Measurements from ENCODE around the gene ADGRD1. TPM values are rescaled to one million over a fixed set of nuclear protein-coding genes. Genes with fewer than 3 reads are reported as not detected.

The ADGRD1 gene
- total RNA-seq, 1 experiment from 2014 or later, result 0.77 TPM

DNA sequence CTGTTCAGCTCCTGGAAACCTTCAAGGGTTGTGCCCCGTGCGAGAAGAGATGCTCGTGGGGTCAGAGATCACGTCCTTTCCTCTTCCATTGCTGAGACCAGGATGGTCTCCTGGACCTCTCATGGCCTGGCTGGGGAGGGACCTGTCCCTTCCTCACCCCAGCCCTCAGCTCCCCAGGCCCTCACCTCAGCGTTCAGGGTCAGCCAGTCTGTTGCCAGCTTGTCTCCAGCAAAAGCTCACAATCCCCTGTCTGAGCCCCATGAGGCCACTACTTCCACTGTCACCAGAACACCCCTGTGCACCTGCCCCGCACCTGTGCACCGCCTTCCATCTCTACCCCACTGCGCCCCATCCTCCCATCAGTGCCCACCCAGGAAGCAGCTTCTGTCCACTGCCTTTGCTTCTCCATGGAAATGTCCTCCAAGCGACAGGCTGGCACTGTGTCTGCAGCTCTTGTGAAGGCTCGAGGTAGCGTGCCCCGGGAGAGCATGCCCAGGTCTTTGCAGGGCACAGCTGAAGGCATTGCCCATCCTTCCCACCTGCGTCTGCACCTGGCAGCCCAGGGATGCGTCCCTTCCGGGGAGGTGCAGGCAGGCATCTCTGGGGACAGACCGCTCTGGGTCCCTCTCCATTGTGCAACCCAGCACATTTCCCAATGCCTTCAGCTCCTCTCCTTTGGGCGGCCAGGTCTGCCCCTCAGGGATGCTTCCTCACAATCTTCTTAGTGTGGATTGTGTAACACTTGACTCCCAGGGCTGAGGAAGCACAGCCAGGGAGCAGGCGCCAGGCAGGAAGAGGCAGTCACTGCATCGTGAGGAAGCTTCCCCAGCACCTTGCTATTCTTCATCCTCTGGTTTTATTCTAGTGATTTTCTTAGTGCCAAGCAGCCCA, 179.6 kb downstream of the ADGRD1 start (continued):
- TF ChIP-seq, protein P1, sequence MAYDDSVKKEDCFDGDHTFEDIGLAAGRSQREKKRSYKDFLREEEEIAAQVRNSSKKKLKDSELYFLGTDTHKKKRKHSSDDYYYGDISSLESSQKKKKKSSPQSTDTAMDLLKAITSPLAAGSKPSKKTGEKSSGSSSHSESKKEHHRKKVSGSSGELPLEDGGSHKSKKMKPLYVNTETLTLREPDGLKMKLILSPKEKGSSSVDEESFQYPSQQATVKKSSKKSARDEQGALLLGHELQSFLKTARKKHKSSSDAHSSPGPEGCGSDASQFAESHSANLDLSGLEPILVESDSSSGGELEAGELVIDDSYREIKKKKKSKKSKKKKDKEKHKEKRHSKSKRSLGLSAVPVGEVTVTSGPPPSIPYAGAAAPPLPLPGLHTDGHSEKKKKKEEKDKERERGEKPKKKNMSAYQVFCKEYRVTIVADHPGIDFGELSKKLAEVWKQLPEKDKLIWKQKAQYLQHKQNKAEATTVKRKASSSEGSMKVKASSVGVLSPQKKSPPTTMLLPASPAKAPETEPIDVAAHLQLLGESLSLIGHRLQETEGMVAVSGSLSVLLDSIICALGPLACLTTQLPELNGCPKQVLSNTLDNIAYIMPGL (CRISPR knock-in tag; IDR thresholded peaks at IDR 0.05), result no peak

DNA sequence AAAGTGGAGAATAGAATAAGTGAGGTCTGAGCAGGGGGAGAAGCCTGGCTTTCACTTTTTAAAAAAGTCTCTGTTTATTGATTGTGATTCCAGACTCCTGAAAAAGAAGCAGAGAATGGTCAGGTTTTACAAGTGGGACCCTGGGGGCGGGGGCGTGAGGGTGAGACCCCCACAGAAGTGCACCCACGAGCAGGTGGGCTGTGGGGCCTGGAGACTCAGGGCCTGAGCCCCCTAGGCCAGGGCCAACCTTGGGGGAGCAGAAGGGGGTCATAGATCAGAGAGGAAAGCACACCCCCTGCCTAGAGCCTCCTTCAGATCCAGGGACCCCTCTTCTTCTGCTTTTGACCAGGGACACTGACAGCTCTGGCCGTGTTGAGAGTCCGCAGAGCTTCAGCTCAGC, 180.3 kb downstream of the ADGRD1 start:
- H3K4me3 Mint-ChIP-seq, result no peak overlapping the region
- no peaks in the 10 kb centered on the region for H3K9me3 Mint-ChIP-seq
- ATAC-seq, result no peak
- POLR2A ChIA-PET, result no interaction called here
- H3K27me3 Mint-ChIP-seq (ENCODE audit: low read depth), result no peaks in the 10 kb centered on the region
- no peak overlapping the region for H3K27ac Mint-ChIP-seq
- CTCF ChIA-PET, result interaction anchor here (1.0 to 6.3 kb wide), 6 partner anchors 9 to 321 kb away, joined by 4 to 88 read pairs (median 10); no protein-coding TSS in a partner anchor
- no peaks in the 10 kb centered on the region for H3K36me3 Mint-ChIP-seq
- DNase-seq (ENCODE audit: low spot score), result no peak
- H3K4me1 Mint-ChIP-seq, result peaks cover 4% of the 10 kb centered on the region
- TF ChIP-seq GTF2I (CRISPR knock-in tag; conservative IDR thresholded peaks at IDR 0.05) (no peak), ELF4 (CRISPR knock-in tag; IDR thresholded peaks at IDR 0.05; ENCODE audit: low read depth) (no peak)
- TF ChIP-seq, protein P2, sequence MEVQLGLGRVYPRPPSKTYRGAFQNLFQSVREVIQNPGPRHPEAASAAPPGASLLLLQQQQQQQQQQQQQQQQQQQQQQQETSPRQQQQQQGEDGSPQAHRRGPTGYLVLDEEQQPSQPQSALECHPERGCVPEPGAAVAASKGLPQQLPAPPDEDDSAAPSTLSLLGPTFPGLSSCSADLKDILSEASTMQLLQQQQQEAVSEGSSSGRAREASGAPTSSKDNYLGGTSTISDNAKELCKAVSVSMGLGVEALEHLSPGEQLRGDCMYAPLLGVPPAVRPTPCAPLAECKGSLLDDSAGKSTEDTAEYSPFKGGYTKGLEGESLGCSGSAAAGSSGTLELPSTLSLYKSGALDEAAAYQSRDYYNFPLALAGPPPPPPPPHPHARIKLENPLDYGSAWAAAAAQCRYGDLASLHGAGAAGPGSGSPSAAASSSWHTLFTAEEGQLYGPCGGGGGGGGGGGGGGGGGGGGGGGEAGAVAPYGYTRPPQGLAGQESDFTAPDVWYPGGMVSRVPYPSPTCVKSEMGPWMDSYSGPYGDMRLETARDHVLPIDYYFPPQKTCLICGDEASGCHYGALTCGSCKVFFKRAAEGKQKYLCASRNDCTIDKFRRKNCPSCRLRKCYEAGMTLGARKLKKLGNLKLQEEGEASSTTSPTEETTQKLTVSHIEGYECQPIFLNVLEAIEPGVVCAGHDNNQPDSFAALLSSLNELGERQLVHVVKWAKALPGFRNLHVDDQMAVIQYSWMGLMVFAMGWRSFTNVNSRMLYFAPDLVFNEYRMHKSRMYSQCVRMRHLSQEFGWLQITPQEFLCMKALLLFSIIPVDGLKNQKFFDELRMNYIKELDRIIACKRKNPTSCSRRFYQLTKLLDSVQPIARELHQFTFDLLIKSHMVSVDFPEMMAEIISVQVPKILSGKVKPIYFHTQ (CRISPR knock-in tag; IDR thresholded peaks at IDR 0.05), result no peak
- TF ChIP-seq, protein P3, sequence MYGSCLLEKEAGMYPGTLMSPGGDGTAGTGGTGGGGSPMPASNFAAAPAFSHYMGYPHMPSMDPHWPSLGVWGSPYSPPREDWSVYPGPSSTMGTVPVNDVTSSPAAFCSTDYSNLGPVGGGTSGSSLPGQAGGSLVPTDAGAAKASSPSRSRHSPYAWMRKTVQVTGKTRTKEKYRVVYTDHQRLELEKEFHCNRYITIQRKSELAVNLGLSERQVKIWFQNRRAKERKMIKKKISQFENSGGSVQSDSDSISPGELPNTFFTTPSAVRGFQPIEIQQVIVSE (CRISPR knock-in tag; IDR thresholded peaks at IDR 0.05; ENCODE audit: borderline replicate concordance), result no peak
- TF ChIP-seq, protein P4, sequence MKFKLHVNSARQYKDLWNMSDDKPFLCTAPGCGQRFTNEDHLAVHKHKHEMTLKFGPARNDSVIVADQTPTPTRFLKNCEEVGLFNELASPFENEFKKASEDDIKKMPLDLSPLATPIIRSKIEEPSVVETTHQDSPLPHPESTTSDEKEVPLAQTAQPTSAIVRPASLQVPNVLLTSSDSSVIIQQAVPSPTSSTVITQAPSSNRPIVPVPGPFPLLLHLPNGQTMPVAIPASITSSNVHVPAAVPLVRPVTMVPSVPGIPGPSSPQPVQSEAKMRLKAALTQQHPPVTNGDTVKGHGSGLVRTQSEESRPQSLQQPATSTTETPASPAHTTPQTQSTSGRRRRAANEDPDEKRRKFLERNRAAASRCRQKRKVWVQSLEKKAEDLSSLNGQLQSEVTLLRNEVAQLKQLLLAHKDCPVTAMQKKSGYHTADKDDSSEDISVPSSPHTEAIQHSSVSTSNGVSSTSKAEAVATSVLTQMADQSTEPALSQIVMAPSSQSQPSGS (CRISPR knock-in tag; IDR thresholded peaks at IDR 0.05; ENCODE audit: borderline replicate concordance, low read depth), result no peak
- TF ChIP-seq, protein P5, sequence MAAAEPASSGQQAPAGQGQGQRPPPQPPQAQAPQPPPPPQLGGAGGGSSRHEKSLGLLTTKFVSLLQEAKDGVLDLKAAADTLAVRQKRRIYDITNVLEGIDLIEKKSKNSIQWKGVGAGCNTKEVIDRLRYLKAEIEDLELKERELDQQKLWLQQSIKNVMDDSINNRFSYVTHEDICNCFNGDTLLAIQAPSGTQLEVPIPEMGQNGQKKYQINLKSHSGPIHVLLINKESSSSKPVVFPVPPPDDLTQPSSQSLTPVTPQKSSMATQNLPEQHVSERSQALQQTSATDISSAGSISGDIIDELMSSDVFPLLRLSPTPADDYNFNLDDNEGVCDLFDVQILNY (CRISPR knock-in tag; IDR thresholded peaks at IDR 0.05), result no peak

DNA sequence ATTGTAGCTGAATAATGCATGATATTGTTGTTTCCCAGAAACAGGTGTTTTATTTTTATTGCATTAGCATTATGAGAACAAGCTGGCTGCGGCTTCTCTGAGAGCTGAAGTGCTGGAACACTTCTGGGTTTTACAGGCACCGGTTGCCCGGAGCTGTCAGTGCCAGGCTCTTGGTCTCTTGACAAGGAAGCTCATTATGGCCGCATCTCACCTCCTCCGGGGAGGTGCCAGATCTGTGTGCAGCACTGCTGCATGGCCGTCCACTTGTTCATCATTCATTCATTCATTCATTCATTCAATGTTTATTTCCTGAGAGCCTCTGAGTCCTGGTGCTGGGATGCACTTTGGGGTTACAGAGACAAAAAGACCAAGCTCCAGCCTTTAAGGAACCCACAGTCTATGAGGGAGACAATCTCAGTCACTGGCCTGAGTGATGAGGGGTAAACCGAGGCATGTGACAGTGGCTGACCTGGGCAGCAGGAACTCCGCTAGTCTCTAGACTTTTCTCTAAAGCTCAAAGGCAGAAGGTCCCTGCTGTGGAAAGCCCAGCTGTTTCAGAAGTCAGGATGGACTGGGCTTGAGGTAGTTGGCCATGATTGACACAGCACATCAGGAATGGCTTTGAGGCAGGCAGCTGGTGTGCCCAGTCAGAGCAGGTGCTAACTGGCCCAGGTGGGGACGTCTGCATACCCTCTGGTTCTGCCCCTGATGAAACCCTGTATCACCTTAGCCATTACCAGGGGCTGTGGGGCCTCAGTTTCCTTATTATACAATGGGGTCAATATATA, 181.0 kb downstream of the ADGRD1 start:
- no peaks in the 10 kb centered on the region for H3K27me3 Mint-ChIP-seq (ENCODE audit: low read depth)
- CTCF ChIA-PET, result interaction anchor here (0.7 to 6.3 kb wide), 6 partner anchors 8 to 320 kb away, joined by 3 to 88 read pairs (median 4); no protein-coding TSS in a partner anchor
- ATAC-seq (no peak), DNase-seq (ENCODE audit: low spot score) (no peak)
- H3K36me3 Mint-ChIP-seq, result no peaks in the 10 kb centered on the region
- H3K27ac Mint-ChIP-seq, result no peak overlapping the region
- no peak overlapping the region for H3K4me3 Mint-ChIP-seq
- H3K9me3 Mint-ChIP-seq, result no peaks in the 10 kb centered on the region
- POLR2A ChIA-PET, result no interaction called here
- peaks cover 4% of the 10 kb centered on the region for H3K4me1 Mint-ChIP-seq
- TF ChIP-seq, protein P6, sequence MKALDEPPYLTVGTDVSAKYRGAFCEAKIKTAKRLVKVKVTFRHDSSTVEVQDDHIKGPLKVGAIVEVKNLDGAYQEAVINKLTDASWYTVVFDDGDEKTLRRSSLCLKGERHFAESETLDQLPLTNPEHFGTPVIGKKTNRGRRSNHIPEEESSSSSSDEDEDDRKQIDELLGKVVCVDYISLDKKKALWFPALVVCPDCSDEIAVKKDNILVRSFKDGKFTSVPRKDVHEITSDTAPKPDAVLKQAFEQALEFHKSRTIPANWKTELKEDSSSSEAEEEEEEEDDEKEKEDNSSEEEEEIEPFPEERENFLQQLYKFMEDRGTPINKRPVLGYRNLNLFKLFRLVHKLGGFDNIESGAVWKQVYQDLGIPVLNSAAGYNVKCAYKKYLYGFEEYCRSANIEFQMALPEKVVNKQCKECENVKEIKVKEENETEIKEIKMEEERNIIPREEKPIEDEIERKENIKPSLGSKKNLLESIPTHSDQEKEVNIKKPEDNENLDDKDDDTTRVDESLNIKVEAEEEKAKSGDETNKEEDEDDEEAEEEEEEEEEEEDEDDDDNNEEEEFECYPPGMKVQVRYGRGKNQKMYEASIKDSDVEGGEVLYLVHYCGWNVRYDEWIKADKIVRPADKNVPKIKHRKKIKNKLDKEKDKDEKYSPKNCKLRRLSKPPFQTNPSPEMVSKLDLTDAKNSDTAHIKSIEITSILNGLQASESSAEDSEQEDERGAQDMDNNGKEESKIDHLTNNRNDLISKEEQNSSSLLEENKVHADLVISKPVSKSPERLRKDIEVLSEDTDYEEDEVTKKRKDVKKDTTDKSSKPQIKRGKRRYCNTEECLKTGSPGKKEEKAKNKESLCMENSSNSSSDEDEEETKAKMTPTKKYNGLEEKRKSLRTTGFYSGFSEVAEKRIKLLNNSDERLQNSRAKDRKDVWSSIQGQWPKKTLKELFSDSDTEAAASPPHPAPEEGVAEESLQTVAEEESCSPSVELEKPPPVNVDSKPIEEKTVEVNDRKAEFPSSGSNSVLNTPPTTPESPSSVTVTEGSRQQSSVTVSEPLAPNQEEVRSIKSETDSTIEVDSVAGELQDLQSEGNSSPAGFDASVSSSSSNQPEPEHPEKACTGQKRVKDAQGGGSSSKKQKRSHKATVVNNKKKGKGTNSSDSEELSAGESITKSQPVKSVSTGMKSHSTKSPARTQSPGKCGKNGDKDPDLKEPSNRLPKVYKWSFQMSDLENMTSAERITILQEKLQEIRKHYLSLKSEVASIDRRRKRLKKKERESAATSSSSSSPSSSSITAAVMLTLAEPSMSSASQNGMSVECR (CRISPR knock-in tag; IDR thresholded peaks at IDR 0.05; ENCODE audit: borderline replicate concordance), result no peak
- TF ChIP-seq, protein P7, sequence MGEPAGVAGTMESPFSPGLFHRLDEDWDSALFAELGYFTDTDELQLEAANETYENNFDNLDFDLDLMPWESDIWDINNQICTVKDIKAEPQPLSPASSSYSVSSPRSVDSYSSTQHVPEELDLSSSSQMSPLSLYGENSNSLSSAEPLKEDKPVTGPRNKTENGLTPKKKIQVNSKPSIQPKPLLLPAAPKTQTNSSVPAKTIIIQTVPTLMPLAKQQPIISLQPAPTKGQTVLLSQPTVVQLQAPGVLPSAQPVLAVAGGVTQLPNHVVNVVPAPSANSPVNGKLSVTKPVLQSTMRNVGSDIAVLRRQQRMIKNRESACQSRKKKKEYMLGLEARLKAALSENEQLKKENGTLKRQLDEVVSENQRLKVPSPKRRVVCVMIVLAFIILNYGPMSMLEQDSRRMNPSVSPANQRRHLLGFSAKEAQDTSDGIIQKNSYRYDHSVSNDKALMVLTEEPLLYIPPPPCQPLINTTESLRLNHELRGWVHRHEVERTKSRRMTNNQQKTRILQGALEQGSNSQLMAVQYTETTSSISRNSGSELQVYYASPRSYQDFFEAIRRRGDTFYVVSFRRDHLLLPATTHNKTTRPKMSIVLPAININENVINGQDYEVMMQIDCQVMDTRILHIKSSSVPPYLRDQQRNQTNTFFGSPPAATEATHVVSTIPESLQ (CRISPR knock-in tag; IDR thresholded peaks at IDR 0.05), result no peak
- TF ChIP-seq, protein P8, sequence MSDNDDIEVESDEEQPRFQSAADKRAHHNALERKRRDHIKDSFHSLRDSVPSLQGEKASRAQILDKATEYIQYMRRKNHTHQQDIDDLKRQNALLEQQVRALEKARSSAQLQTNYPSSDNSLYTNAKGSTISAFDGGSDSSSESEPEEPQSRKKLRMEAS (CRISPR knock-in tag; IDR thresholded peaks at IDR 0.05), result no peak
- TF ChIP-seq CREB1 (CRISPR knock-in tag; IDR thresholded peaks at IDR 0.05) (no peak), SMAD3 (CRISPR knock-in tag; IDR thresholded peaks at IDR 0.05; ENCODE audit: borderline replicate concordance) (no peak)

All from WTC11 (cell line).